ENCODE data around the gene TMEM232. TPM values are rescaled to one million over a fixed set of nuclear protein-coding genes. Genes with fewer than 3 reads are reported as not detected.

TMEM232 gene
- total and polyA plus RNA-seq, 2 donors (not counting 3 experiments of a cell fraction or from before 2014, with no cell fraction given) = 0.17 to 0.38 TPM

DNA sequence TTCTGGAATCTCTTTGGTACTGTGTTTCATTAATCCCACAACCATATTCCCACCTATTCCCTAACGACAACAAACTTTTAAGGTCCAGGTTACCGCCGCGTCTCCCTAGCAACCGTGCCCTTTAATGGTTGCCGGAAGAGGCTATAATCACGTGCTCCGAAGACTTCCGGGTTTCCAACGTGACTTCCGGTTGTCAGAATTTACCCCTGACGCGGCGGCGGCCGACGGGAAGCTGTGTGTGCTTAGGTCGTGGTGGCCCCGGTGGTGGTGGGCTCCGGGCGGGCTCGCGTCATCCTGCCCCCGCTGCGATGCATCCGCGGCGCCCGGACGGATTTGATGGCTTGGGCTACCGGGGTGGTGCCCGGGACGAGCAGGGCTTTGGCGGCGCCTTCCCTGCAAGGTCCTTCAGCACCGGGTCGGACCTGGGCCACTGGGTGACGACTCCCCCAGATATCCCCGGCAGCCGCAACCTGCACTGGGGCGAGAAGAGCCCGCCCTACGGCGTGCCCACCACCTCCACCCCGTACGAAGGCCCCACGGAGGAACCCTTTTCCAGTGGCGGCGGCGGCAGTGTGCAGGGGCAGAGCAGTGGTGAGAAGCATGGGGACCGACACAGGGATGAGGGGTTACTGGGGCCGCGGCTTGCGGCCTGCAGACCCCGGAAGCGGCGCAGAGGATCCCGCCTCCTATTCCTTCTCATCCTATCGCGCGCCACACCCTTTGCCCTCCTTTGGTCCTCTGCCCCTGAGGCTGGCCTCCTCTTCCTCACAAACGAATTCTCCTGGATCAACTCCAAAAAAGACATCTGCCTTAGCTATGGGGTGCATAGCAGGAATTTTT, 12.6 kb upstream of the TMEM232 start, which contains the start of gene SLC25A46:
SLC25A46 (plus strand) TSS at position 196 of the 840 bp plus-strand sequence; CDS start at position 309, 113 bp downstream.
- Histone ChIP-seq H3K4me1 (ENCODE audit: control insufficient read depth, extremely low read depth, insufficient read depth, low read length) (peaks cover 10% of the 10 kb centered on the region), H3K9me1 (replicated peaks; ENCODE audit: control insufficient read depth, extremely low read depth, insufficient read depth, low read length) (no peaks in the 10 kb centered on the region), H3K36me3 (ENCODE audit: control insufficient read depth in 2 of 2, extremely low read depth in 1 of 2, insufficient read depth in 2 of 2, low read length in 2 of 2) (no peaks in the 10 kb centered on the region), H3K9ac (replicated peaks; ENCODE audit: extremely low read depth, insufficient read depth, low read length) (peak within 1 kb of the TSS; percentile 77), H2AFZ (ENCODE audit: low read depth, low read length) (peak within 1 kb of the TSS; percentile 82), H4K20me1 (replicated peaks; ENCODE audit: control insufficient read depth, extremely low read depth, insufficient read depth, low read length) (no peaks in the 10 kb centered on the region), H3K9me3 (replicated peaks; ENCODE audit: control insufficient read depth, insufficient read depth, low read length) (no peaks in the 10 kb centered on the region), H3K27ac (ENCODE audit: insufficient read depth, low read depth, low read length) (peak within 1 kb of the TSS; percentile 77), H3K4me2 (ENCODE audit: insufficient read depth, low read length) (peak within 1 kb of the TSS; percentile 98), H3K79me2 (ENCODE audit: control insufficient read depth, insufficient read depth, low read length) (peaks cover 9% of the 10 kb centered on the region), H3K4me3 (replicated peaks in 1 of 3; ENCODE audit: insufficient read depth in 1 of 3, low read depth in 1 of 3, low read length in 3 of 3) (peak within 1 kb of the TSS; percentile 6 to 76 (median 69)), H3K27me3 (ENCODE audit: control insufficient read depth in 2 of 2, insufficient read depth in 2 of 2, low read length in 2 of 2) (peaks cover 1 to 11% of the 10 kb centered on the region in 2 experiments)
- FAIRE-seq = peak; percentile 78
- dilution Hi-C loops (cut with MboI; ENCODE audit: extremely low pct_ligation_motif_present, low sequenced_read_pairs) (no loop called here), intact Hi-C loops (cut with micrococcal nuclease) (loop anchor here (1.0 to 10.0 kb wide), 2 partner anchors 353 to 1016 kb away; partner anchors contain the start of genes NREP and WDR36)
- CTCF ChIA-PET = interaction anchor here (1.3 kb wide), 1 partner anchor 12 kb away, joined by 4 read pairs; the partner anchor contains the start of gene TMEM232
- TSS peak; percentile 55 for BruUV-seq (replicated peaks)
- POLR2A ChIA-PET = no interaction called here
- TF ChIP-seq FOS (IDR thresholded peaks at IDR 0.05; ENCODE audit: borderline replicate concordance, insufficient read depth, low read length) (no peak), POLR2A (IDR thresholded peaks at IDR 0.05; ENCODE audit: low read depth, low read length) (peak; percentile 63), POLR2AphosphoS5 (IDR thresholded peaks at IDR 0.05; ENCODE audit: insufficient read depth, low read depth, low read length) (peak; percentile 75), MYC (IDR thresholded peaks at IDR 0.05; ENCODE audit: low read depth, low read length) (no peak)
- TF ChIP-seq, protein P1, sequence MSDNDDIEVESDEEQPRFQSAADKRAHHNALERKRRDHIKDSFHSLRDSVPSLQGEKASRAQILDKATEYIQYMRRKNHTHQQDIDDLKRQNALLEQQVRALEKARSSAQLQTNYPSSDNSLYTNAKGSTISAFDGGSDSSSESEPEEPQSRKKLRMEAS (IDR thresholded peaks at IDR 0.05; ENCODE audit: insufficient read depth, insufficient read length) = peak; percentile 97
- DNase-seq (ENCODE audit: low read depth, low spot score) = peak; percentile 90

DNA sequence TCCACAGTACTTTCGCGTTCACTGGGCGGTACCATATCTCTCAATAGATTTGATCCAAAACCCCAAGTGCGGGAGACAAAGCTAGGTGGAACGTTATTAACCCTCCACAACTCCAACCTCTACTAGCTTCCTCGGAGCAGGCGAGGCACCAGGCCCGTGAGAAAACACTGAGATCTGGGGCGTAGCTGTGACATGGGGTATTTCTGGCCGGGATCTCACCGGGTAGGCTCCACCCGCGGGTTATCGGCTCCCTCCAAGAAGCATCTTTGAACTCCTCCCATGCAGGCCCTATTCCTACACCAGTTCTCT, 12.0 kb upstream of the TMEM232 start:
- Histone ChIP-seq H3K4me2 (ENCODE audit: insufficient read depth, low read length) (peak overlapping the region; percentile 76), H3K9me1 (replicated peaks; ENCODE audit: control insufficient read depth, extremely low read depth, insufficient read depth, low read length) (no peaks in the 10 kb centered on the region), H3K36me3 (ENCODE audit: control insufficient read depth in 2 of 2, extremely low read depth in 1 of 2, insufficient read depth in 2 of 2, low read length in 2 of 2) (no peaks in the 10 kb centered on the region), H3K79me2 (ENCODE audit: control insufficient read depth, insufficient read depth, low read length) (peaks cover 9% of the 10 kb centered on the region), H3K4me3 (replicated peaks in 1 of 3; ENCODE audit: insufficient read depth in 1 of 3, low read depth in 1 of 3, low read length in 3 of 3) (peak overlapping the region; percentile 6 to 76 (median 69)), H3K9ac (replicated peaks; ENCODE audit: extremely low read depth, insufficient read depth, low read length) (peak overlapping the region; percentile 77), H4K20me1 (replicated peaks; ENCODE audit: control insufficient read depth, extremely low read depth, insufficient read depth, low read length) (no peaks in the 10 kb centered on the region), H3K27me3 (ENCODE audit: control insufficient read depth in 2 of 2, insufficient read depth in 2 of 2, low read length in 2 of 2) (peaks cover 1 to 11% of the 10 kb centered on the region in 2 experiments), H2AFZ (ENCODE audit: low read depth, low read length) (peak overlapping the region; percentile 82), H3K4me1 (ENCODE audit: control insufficient read depth, extremely low read depth, insufficient read depth, low read length) (peaks cover 10% of the 10 kb centered on the region), H3K9me3 (replicated peaks; ENCODE audit: control insufficient read depth, insufficient read depth, low read length) (no peaks in the 10 kb centered on the region), H3K27ac (ENCODE audit: insufficient read depth, low read depth, low read length) (peak overlapping the region; percentile 77)
- POLR2A ChIA-PET = no interaction called here
- intact Hi-C loops (cut with micrococcal nuclease) (loop anchor here (10.0 kb wide), 1 partner anchor 1016 kb away; the partner anchor contains the start of gene NREP), dilution Hi-C loops (cut with MboI; ENCODE audit: extremely low pct_ligation_motif_present, low sequenced_read_pairs) (no loop called here)
- CTCF ChIA-PET = interaction anchor here (1.3 kb wide), 1 partner anchor 12 kb away, joined by 4 read pairs; the partner anchor contains the start of gene TMEM232
- FAIRE-seq = no peak
- BruUV-seq (replicated peaks) = TSS peak; percentile 90
- no peak for DNase-seq (ENCODE audit: low read depth, low spot score)
- TF ChIP-seq GATA2 (IDR thresholded peaks at IDR 0.05; ENCODE audit: insufficient read depth, insufficient read length, low read depth, low read length) = no peak
- no peak for TF ChIP-seq EZH2 (IDR thresholded peaks at IDR 0.05; ENCODE audit: borderline replicate concordance, low read depth, low read length, severe bottlenecking)
- no peak for TF ChIP-seq POLR2A (IDR thresholded peaks at IDR 0.05; ENCODE audit: low read depth, low read length)
- TF ChIP-seq MYC (IDR thresholded peaks at IDR 0.05; ENCODE audit: low read depth, low read length) = no peak
